ENCODE results near the gene RPL27A. TPM values are rescaled to one million over a fixed set of nuclear protein-coding genes. Genes with fewer than 3 reads are reported as not detected.

The RPL27A gene
- total RNA-seq, 1 donor from 2014 or later = 856 TPM

GRCh38 chr11:8698917-8699441 is 16.4 kb downstream of the RPL27A start:
- no peak for DNase-seq (ENCODE audit: extremely low read depth, low read depth, low spot score)

GRCh38 chr11:8699903-8700302 is 17.3 kb downstream of the RPL27A start:
- DNase-seq (ENCODE audit: extremely low read depth, low read depth, low spot score) = no peak

GRCh38 chr11:8701891-8702597 is 19.5 kb downstream of the RPL27A start:
- DNase-seq (ENCODE audit: extremely low read depth, low read depth, low spot score) = no peak

GRCh38 chr11:8702598-8702915 is 20.0 kb downstream of the RPL27A start:
- DNase-seq (ENCODE audit: extremely low read depth, low read depth, low spot score) = no peak

GRCh38 chr11:8704136-8704535 is 21.5 kb downstream of the RPL27A start:
- DNase-seq (ENCODE audit: extremely low read depth, low read depth, low spot score) = no peak

GRCh38 chr11:8705146-8705545 is 22.6 kb downstream of the RPL27A start:
- no peak for DNase-seq (ENCODE audit: extremely low read depth, low read depth, low spot score)

- DNase-seq (ENCODE audit: extremely low read depth, low read depth, low spot score) = no peak
These were observed 24.3 kb downstream of the RPL27A start for GRCh38 chr11:8706673-8707432.

GRCh38 chr11:8707541-8708191 is 25.1 kb downstream of the RPL27A start:
- no peak for DNase-seq (ENCODE audit: extremely low read depth, low read depth, low spot score)

- DNase-seq (ENCODE audit: extremely low read depth, low read depth, low spot score) = no peak
These were observed 26.5 kb downstream of the RPL27A start for GRCh38 chr11:8709002-8709672.

GRCh38 chr11:8709777-8710176 is 27.2 kb downstream of the RPL27A start:
- DNase-seq (ENCODE audit: extremely low read depth, low read depth, low spot score) = no peak

- no peak for DNase-seq (ENCODE audit: extremely low read depth, low read depth, low spot score)
These were observed 29.4 kb downstream of the RPL27A start for GRCh38 chr11:8711895-8712442.

GRCh38 chr11:8712506-8712905 is 29.9 kb downstream of the RPL27A start:
- no peak for DNase-seq (ENCODE audit: extremely low read depth, low read depth, low spot score)

GRCh38 chr11:8713760-8714454 is 31.3 kb downstream of the RPL27A start:
- no peak for DNase-seq (ENCODE audit: extremely low read depth, low read depth, low spot score)

GRCh38 chr11:8714622-8715225 is 32.1 kb downstream of the RPL27A start:
- no peak for DNase-seq (ENCODE audit: extremely low read depth, low read depth, low spot score)

- DNase-seq (ENCODE audit: extremely low read depth, low read depth, low spot score) = no peak
These were observed 32.9 kb downstream of the RPL27A start for GRCh38 chr11:8715501-8715900.

GRCh38 chr11:8717544-8717875 is 34.9 kb downstream of the RPL27A start:
- no peak for DNase-seq (ENCODE audit: extremely low read depth, low read depth, low spot score)

GRCh38 chr11:8717876-8718753 is 35.5 kb downstream of the RPL27A start:
- DNase-seq (ENCODE audit: extremely low read depth, low read depth, low spot score) = no peak

GRCh38 chr11:8719211-8719649 is 36.6 kb downstream of the RPL27A start:
- DNase-seq (ENCODE audit: extremely low read depth, low read depth, low spot score) = no peak

GRCh38 chr11:8719721-8720120 is 37.1 kb downstream of the RPL27A start:
- no peak for DNase-seq (ENCODE audit: extremely low read depth, low read depth, low spot score)
